A549 (cell line): Measurements from ENCODE around the gene NBPF1.
"Not testable (repeated sequence)": the region's sequence is repeated elsewhere in the genome, so short reads cannot be mapped to it uniquely, and the experiment has no call there.

Experiments used
- CEBPB ChIP-seq, 2 experiments: fragments of >200 bp in 1 of 2; sonication (Bioruptor Twin) in 1 of 2; formaldehyde crosslinking in 1 of 2; IDR thresholded peaks; 2 replicates each; pipeline ENCODE4 v1.6.1; 2012 to 2016
- CTCF ChIP-seq: fragments of >200 bp; sonication (Bioruptor Twin); formaldehyde crosslinking; IDR thresholded peaks from 3 replicates; pipeline ENCODE4 v1.5.1; 2016
- EP300 ChIP-seq, 2 experiments: fragments of >200 bp; sonication (Bioruptor Twin); formaldehyde crosslinking; IDR thresholded peaks; 2 replicates in 1 of 2; 3 replicates in 1 of 2; pipeline ENCODE4 v1.6.1; 2016 to 2017
- MAFK ChIP-seq: fragments of 450-650 bp; IDR thresholded peaks from 2 replicates; pipeline ENCODE4 v1.6.1; 2014; ENCODE audit not compliant: partially characterized antibody
- MYC ChIP-seq: IDR thresholded peaks from 2 replicates; pipeline ENCODE4 v1.6.1; 2012; ENCODE audit warnings: mild to moderate bottlenecking, inconsistent platforms, low read length, improper control_type of control experiment, borderline replicate concordance
- NR3C1 ChIP-seq: fragments of >200 bp; sonication (Bioruptor Twin); formaldehyde crosslinking; IDR thresholded peaks from 3 replicates; pipeline ENCODE4 v1.6.1; 2017
- POLR2A ChIP-seq: IDR thresholded peaks from 2 replicates; pipeline ENCODE4 v1.6.1; 2012; ENCODE audit warnings: mild to moderate bottlenecking, low read length
- RAD21 ChIP-seq, 2 experiments: fragments of >200 bp in 1 of 2; sonication (Bioruptor Twin) in 1 of 2; formaldehyde crosslinking in 1 of 2; IDR thresholded peaks in 1 of 2; conservative IDR thresholded peaks in 1 of 2; 2 replicates in 1 of 2; 3 replicates in 1 of 2; pipeline ENCODE4 v1.6.1; 2012 to 2018; ENCODE audit warnings: inconsistent platforms in 1 of 2
- RARB ChIP-seq: fragments of 250-450 bp; sonication (Bioruptor Pico); IDR thresholded peaks from 2 replicates; pipeline ENCODE4 v1.8.0; 2021; ENCODE audit warnings: mild to moderate bottlenecking, moderate library complexity
- RCOR1 ChIP-seq: fragments of 150-350 bp; IDR thresholded peaks from 2 replicates; pipeline ENCODE4 v1.6.1; 2014; ENCODE audit warnings: antibody characterized with exemption, low read length, low read depth
- REST ChIP-seq: fragments of 200-600 bp; sonication (generic); IDR thresholded peaks from 2 replicates; pipeline ENCODE4 v1.6.1; 2016; ENCODE audit warnings: antibody characterized with exemption, mild to moderate bottlenecking, moderate library complexity
- ZNF302 ChIP-seq: fragments of 250-450 bp; sonication (Bioruptor Pico); IDR thresholded peaks from 2 replicates; pipeline ENCODE4 v1.9.0; 2021; ENCODE audit warnings: inconsistent platforms, mild to moderate bottlenecking, moderate library complexity
- TF ChIP-seq, protein P1 (sequence below): fragments of 250-450 bp; sonication (Bioruptor Pico); IDR thresholded peaks from 2 replicates; pipeline ENCODE4 v1.5.0; 2021; ENCODE audit warnings: mild to moderate bottlenecking, moderate library complexity, borderline replicate concordance

GRCh38 chr1:16595216-16595615, 18.1 kb downstream of the NBPF1 start:
- not testable (repeated sequence) for TF ChIP-seq CTCF; MYC; EP300 (IDR thresholded peaks at IDR 0.05); MAFK; ZNF302 (CRISPR knock-in tag); REST; RCOR1; CEBPB (IDR thresholded peaks at IDR 0.05); RAD21 (conservative IDR thresholded peaks at IDR 0.05 in 1 of 2, IDR thresholded peaks at IDR 0.05 in 1 of 2); POLR2A; RARB (CRISPR knock-in tag); NR3C1
- TF ChIP-seq, protein P1, sequence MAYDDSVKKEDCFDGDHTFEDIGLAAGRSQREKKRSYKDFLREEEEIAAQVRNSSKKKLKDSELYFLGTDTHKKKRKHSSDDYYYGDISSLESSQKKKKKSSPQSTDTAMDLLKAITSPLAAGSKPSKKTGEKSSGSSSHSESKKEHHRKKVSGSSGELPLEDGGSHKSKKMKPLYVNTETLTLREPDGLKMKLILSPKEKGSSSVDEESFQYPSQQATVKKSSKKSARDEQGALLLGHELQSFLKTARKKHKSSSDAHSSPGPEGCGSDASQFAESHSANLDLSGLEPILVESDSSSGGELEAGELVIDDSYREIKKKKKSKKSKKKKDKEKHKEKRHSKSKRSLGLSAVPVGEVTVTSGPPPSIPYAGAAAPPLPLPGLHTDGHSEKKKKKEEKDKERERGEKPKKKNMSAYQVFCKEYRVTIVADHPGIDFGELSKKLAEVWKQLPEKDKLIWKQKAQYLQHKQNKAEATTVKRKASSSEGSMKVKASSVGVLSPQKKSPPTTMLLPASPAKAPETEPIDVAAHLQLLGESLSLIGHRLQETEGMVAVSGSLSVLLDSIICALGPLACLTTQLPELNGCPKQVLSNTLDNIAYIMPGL (CRISPR knock-in tag): not testable (repeated sequence)
